Activated CD8-positive, alpha-beta T cell treated with anti-CD3 and anti-CD28 coated beads for 36 hours (primary cell): ENCODE measurements around the gene ANKIB1. TPM values are rescaled to one million over a fixed set of nuclear protein-coding genes. Genes with fewer than 3 reads are reported as not detected.

Experiments
- ATAC-seq: fragments of 200-7000 bp; cut with Tn5 transposase; one replicate; pipeline ENCODE4 v1.10.0; 2021; ENCODE audit warnings: mild to moderate bottlenecking, moderate library complexity
- CTCF ChIA-PET: fragments of 350-600 bp; sonication (Branson Sonifier 250); formaldehyde crosslinking; loops from one replicate; lab custom pipeline; 2021; ENCODE audit warnings: antibody characterized with exemption; lab: Charles Lee
- POLR2A ChIA-PET: fragments of 350-600 bp; sonication (Branson Sonifier 250); formaldehyde crosslinking; loops from one replicate; lab custom pipeline; 2021; ENCODE audit warnings: antibody characterized with exemption; lab: Charles Lee
- DNase-seq: peaks from one replicate; pipeline ENCODE4 v3.0.0-alpha.2; 2020
- H3K27ac Mint-ChIP-seq: one replicate; pipeline ENCODE4 v1.8.0; 2021; ENCODE audit warnings: mild to moderate bottlenecking, mixed read lengths
- H3K27me3 Mint-ChIP-seq: one replicate; pipeline ENCODE4 v1.8.0; 2021; ENCODE audit warnings: mixed read lengths
- H3K36me3 Mint-ChIP-seq: one replicate; pipeline ENCODE4 v1.8.0; 2021; ENCODE audit warnings: low read depth, mixed read lengths
- H3K4me1 Mint-ChIP-seq: one replicate; pipeline ENCODE4 v1.8.0; 2021; ENCODE audit warnings: low read depth, mixed read lengths
- H3K4me3 Mint-ChIP-seq: one replicate; pipeline ENCODE4 v1.8.0; 2021; ENCODE audit warnings: mild to moderate bottlenecking, moderate library complexity, mixed read lengths
- H3K9me3 Mint-ChIP-seq: one replicate; pipeline ENCODE4 v1.8.0; 2021; ENCODE audit warnings: mixed read lengths
- CTCF ChIP-seq: fragments of 200-600 bp; IDR thresholded peaks from one replicate; pipeline ENCODE4 v1.8.0; 2022; ENCODE audit warnings: antibody characterized with exemption, mild to moderate bottlenecking
- intact Hi-C: fragments of 100-400 bp; cut with micrococcal nuclease; formaldehyde crosslinking; loops from one replicate; pipeline ENCODE4 v1.10.0; 2022
- total RNA-seq, 2 experiments: library from RNA; stranded (reverse); gene quantifications; one replicate each; pipeline ENCODE4 v1.2.3, GENCODE V29; 2021

The ANKIB1 gene
- total RNA-seq, 2 experiments from 2014 or later = 32.3 to 34.1 TPM

DNA sequence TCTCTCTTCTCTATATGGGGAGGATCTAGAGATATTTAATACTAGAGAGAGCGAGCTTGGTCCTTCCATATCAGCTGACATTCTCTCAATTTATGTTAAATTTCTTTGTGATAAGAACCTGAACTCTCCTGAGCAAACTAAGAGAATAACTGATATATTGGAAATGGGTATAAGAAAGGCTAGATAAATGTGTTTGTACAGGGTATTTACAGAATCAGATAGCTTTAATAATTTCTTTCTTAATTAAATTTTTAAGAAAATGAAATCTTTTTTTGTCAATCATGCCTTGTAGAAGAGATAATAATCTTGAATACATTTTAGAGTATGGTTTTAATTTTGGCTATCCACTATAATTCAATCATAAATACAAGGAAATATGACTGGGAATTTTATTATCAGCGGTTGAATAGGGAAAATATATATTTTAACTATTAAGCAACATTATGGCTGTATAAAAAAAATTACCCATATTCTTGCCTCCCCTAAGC, 58.7 kb downstream of the ANKIB1 start:
- no peak overlapping the region for H3K27ac Mint-ChIP-seq
- H3K36me3 Mint-ChIP-seq = peaks cover 16% of the 10 kb centered on the region
- no peak for TF ChIP-seq CTCF
- ATAC-seq (no peak), DNase-seq (no peak)
- ChIA-PET CTCF (no interaction called here), POLR2A (no interaction called here)
- H3K4me1 Mint-ChIP-seq = no peaks in the 10 kb centered on the region
- intact Hi-C loops = no loop called here
- H3K4me3 Mint-ChIP-seq = no peak overlapping the region
- no peaks in the 10 kb centered on the region for H3K27me3 Mint-ChIP-seq
- no peaks in the 10 kb centered on the region for H3K9me3 Mint-ChIP-seq

- Mint-ChIP-seq H3K9me3 (no peaks in the 10 kb centered on the region), H3K36me3 (peaks cover 11% of the 10 kb centered on the region), H3K27me3 (no peaks in the 10 kb centered on the region), H3K4me1 (no peaks in the 10 kb centered on the region), H3K27ac (no peak overlapping the region), H3K4me3 (no peak overlapping the region)
- CTCF ChIA-PET = no interaction called here
- no peak for DNase-seq
- TF ChIP-seq CTCF = no peak
- POLR2A ChIA-PET = no interaction called here
- intact Hi-C loops = no loop called here
- no peak for ATAC-seq
Measured at GRCh38 chr7:92306153-92306552, 60.4 kb downstream of the ANKIB1 start.

DNA sequence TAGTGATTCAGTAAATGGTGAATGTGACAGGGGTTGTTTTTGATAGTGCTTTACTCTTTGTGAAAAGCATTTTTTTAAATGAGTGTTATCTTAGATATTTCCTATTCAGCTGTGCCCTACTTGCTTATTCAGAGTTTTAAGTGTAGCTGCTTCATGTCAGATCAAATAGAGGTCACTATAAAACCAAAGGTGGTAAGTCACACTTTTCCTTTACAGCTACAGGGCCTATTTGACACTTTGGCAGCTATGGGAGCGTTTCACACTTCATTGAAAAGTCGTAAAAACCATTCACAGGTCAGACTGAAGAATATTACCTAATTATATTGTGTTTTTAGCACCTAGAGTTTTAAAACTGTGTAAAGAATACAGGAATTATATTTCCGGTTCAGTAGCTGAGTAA, 67.3 kb downstream of the ANKIB1 start:
- TF ChIP-seq CTCF = no peak
- Mint-ChIP-seq H3K36me3 (no peaks in the 10 kb centered on the region), H3K27me3 (no peaks in the 10 kb centered on the region), H3K4me1 (no peaks in the 10 kb centered on the region), H3K27ac (no peak overlapping the region), H3K9me3 (no peaks in the 10 kb centered on the region), H3K4me3 (no peak overlapping the region)
- ATAC-seq (no peak), DNase-seq (no peak)
- ChIA-PET POLR2A (no interaction called here), CTCF (no interaction called here)
- intact Hi-C loops = no loop called here

GRCh38 chr7:92319243-92319642, 73.5 kb downstream of the ANKIB1 start:
- no peaks in the 10 kb centered on the region for H3K27me3 Mint-ChIP-seq
- H3K36me3 Mint-ChIP-seq = peaks cover 6% of the 10 kb centered on the region
- TF ChIP-seq CTCF = no peak
- H3K4me3 Mint-ChIP-seq = no peak overlapping the region
- POLR2A ChIA-PET = no interaction called here
- H3K4me1 Mint-ChIP-seq = no peaks in the 10 kb centered on the region
- CTCF ChIA-PET = no interaction called here
- H3K27ac Mint-ChIP-seq = no peak overlapping the region
- no peaks in the 10 kb centered on the region for H3K9me3 Mint-ChIP-seq
- DNase-seq (no peak), ATAC-seq (no peak)
- intact Hi-C loops = no loop called here

DNA sequence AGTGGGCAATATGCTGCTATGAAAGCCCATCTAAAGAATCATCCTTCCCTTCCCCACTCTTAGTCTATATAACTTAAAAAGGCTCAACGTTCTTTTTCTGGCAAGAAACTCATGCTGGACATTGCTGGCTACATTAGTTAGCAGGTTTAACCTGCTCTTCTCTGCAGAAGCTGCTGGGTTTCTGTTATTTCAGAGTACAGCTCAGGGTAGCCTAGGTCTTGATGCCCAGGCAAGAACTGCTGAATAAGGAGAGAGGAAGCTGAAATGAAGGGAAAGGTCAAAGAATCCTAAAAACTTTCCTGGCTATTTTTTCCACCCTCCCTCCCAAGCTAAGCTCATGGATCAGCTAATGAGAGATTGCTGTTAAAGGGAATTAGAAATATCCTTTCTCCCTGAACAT, 79.4 kb downstream of the ANKIB1 start:
- no peak for DNase-seq
- ChIA-PET CTCF (no interaction called here), POLR2A (no interaction called here)
- peaks cover 3% of the 10 kb centered on the region for H3K4me1 Mint-ChIP-seq
- H3K4me3 Mint-ChIP-seq = no peak overlapping the region
- H3K27ac Mint-ChIP-seq = no peak overlapping the region
- H3K27me3 Mint-ChIP-seq = no peaks in the 10 kb centered on the region
- intact Hi-C loops = no loop called here
- TF ChIP-seq CTCF = no peak
- H3K36me3 Mint-ChIP-seq = peaks cover 8% of the 10 kb centered on the region
- H3K9me3 Mint-ChIP-seq = no peaks in the 10 kb centered on the region
- no peak for ATAC-seq
